Body of pancreas (tissue), 4 donors: Measurements from ENCODE around the gene ALKBH4.

Experiments used
- CTCF ChIP-seq, 7 experiments: fragments of 450-650 bp in 4 of 7; fragments of 200-600 bp in 3 of 7; sonication (generic) in 3 of 7; IDR thresholded peaks; one replicate each; pipeline ENCODE4 v1.5.1; 2016 to 2019; ENCODE audit warnings: antibody characterized with exemption in 7 of 7
- POLR2A ChIP-seq, 3 donors: fragments of 450-650 bp; IDR thresholded peaks; one replicate each; pipeline ENCODE4 v1.6.1; 2016; ENCODE audit warnings: antibody characterized with exemption in 3 of 3, mild to moderate bottlenecking in 2 of 3

- TF ChIP-seq CTCF (IDR thresholded peaks at IDR 0.05): no peak
- TF ChIP-seq POLR2A (IDR thresholded peaks at IDR 0.05): no peak
Observed at GRCh38 chr7:102409340-102409739, 55.3 kb downstream of the ALKBH4 start.
